ENCODE data around the gene FHIT. TPM values are rescaled to one million over a fixed set of nuclear protein-coding genes. Genes with fewer than 3 reads are reported as not detected.

The FHIT gene
- total RNA-seq, 1 donor from 2014 or later = 22.6 TPM

DNA sequence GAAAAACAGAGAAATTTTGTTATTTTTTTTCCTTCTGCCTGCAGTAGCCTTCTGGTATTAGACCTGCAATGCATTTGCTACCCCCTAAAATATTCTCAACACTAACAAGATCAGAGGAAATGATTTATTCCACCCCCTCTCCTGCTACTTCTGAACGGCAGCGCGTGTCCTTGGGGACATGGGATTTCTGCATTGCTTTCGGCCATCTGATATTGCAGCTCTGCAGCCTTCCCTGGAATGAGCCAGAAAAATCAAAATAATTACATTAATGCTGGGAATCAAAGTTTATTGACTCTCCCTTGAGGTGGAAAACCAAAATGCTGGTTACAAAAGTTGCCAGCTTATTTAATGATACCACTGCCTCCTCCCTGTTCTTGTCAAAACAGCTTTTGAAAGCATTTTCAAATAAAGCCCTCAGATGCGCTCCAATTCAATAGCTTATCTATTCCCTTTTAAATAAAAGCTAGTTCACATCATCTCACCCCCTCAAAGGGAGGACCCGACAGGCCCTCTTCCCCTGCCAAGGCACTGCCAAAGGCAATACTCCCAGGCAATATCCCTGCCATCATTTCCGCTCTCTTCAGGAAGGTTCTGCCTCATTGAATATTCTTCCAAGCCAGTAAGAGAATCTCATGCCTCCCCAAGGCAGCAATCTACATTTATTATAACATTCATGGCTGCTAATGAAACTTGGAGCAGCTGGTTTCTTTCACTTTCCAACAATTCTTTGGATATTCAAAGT lies 96.6 kb downstream of the FHIT start:
- no peak for DNase-seq (ENCODE audit: low spot score)
- intact Hi-C loops (cut with micrococcal nuclease) = no loop called here
- no peak overlapping the region for H3K4me3 Mint-ChIP-seq
- no peak overlapping the region for H3K27ac Mint-ChIP-seq
- H3K9me3 Mint-ChIP-seq = no peaks in the 10 kb centered on the region
- no peaks in the 10 kb centered on the region for H3K36me3 Mint-ChIP-seq (ENCODE audit: low read depth)
- H3K4me1 Mint-ChIP-seq (ENCODE audit: low read depth) = no peaks in the 10 kb centered on the region
- H3K27me3 Mint-ChIP-seq (ENCODE audit: insufficient read depth) = no peaks in the 10 kb centered on the region

DNA sequence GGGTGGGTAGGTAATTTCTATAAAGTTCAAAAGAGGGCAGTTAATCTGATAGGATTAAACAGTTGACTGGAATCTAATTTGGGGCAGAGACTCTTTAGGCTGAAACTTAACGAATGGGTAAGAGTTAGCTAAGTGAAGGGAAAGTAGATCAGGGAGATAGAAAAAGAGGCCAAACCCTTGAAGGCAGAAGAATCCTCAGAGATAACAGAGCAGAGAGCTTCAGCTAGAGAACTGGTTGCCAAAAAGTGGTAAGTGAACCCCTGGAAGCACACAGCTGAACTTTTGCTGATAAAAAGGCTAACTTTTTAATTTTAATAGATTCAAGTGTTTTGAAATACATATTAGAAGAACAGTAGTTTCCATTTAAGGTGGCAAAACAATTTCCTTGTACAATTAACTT lies 99.2 kb downstream of the FHIT start:
- no peaks in the 10 kb centered on the region for H3K27me3 Mint-ChIP-seq (ENCODE audit: insufficient read depth)
- DNase-seq (ENCODE audit: low spot score) = no peak
- no peak overlapping the region for H3K4me3 Mint-ChIP-seq
- intact Hi-C loops (cut with micrococcal nuclease) = no loop called here
- H3K27ac Mint-ChIP-seq = no peak overlapping the region
- H3K36me3 Mint-ChIP-seq (ENCODE audit: low read depth) = no peaks in the 10 kb centered on the region
- H3K4me1 Mint-ChIP-seq (ENCODE audit: low read depth) = no peaks in the 10 kb centered on the region
- no peaks in the 10 kb centered on the region for H3K9me3 Mint-ChIP-seq

DNA sequence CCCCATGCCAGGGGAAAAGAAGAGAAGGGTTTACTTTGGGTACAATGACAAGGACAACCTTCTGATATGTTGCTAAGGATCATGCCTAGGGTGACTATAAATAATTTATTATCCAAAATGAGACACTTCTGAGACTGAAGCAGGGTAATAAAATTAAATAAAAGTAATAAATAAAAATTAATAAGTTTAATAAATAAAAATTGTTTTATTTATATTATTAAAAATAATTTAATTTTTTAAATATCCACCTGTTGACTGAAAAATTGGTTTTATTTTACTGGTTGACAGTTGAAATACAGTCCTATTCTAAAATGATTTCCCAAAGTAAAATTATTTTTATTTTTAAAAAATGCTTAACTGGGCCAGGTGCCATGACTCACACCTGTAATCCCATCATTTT lies 102.0 kb downstream of the FHIT start:
- H3K36me3 Mint-ChIP-seq (ENCODE audit: low read depth) = no peaks in the 10 kb centered on the region
- intact Hi-C loops (cut with micrococcal nuclease) = no loop called here
- no peak for DNase-seq (ENCODE audit: low spot score)
- H3K27me3 Mint-ChIP-seq (ENCODE audit: insufficient read depth) = no peaks in the 10 kb centered on the region
- no peak overlapping the region for H3K27ac Mint-ChIP-seq
- no peak overlapping the region for H3K4me3 Mint-ChIP-seq
- H3K9me3 Mint-ChIP-seq = no peaks in the 10 kb centered on the region
- H3K4me1 Mint-ChIP-seq (ENCODE audit: low read depth) = no peaks in the 10 kb centered on the region

DNA sequence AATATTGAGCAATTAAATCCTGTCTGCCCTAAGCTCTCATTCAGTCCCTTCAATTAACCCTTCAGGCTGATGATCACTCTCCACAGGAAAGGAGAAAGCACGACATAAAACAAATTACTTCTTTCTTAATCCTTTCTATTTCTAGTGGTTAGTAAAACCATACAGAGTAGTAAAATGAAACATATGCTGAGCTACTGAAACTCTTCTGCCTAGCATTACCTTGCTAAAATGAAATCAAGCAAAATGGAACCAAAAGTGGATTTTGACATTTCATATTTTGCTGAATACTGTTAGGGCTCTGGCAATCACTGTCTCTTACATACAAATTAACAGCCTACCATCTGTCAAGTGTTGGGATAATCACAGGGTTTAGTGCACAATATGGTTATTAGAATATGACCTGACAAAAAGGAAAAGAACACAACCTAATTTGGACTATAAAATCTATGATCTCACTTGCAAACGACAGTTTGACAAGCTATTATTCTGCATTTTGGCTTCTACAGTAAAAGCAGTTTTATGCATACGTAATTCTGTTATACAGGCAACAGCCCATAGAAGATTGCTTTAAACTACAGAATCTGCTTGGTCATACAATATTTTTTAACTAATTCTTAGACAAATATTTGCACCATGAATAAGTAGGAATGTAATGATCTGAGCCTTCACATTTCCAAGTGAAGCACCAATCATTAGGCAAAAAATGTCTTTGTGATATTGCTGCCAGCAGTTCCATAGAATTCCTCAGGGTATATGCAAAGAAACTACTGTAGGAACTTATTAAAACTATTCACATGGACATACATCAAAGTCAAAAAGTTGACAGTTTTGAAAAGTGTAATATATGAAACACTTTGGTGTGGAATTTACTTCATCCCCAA lies 105.0 kb downstream of the FHIT start:
- H3K4me1 Mint-ChIP-seq (ENCODE audit: low read depth) = no peaks in the 10 kb centered on the region

DNA sequence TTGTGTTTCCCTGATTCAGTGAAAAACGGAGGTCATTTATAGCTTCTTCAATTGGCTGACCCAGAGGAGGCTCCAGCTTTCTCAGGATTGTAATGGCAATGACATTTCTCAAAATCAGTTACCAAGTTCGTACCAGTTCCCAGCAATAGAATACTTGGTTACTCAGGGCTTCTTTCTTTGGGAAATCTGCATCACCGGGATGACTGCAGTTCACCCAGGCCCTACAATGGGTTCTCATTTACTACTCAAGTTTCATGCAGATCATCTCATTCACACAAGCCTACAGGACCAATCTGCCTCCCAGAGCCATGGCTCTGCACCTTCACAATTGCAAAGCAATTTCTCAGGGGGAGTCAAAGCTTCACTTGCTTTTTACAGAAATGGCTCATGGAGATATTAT lies 109.6 kb downstream of the FHIT start:
- Mint-ChIP-seq H3K36me3 (ENCODE audit: low read depth) (no peaks in the 10 kb centered on the region), H3K9me3 (no peaks in the 10 kb centered on the region), H3K27ac (no peak overlapping the region), H3K4me3 (no peak overlapping the region), H3K27me3 (ENCODE audit: insufficient read depth) (no peaks in the 10 kb centered on the region), H3K4me1 (ENCODE audit: low read depth) (no peaks in the 10 kb centered on the region)
- intact Hi-C loops (cut with micrococcal nuclease) = no loop called here
- DNase-seq (ENCODE audit: low spot score) = no peak

More for the DNA sequence above, 105.0 kb downstream of the FHIT start:
- Mint-ChIP-seq H3K36me3 (ENCODE audit: low read depth) (no peaks in the 10 kb centered on the region), H3K27me3 (ENCODE audit: insufficient read depth) (no peaks in the 10 kb centered on the region), H3K4me3 (no peak overlapping the region), H3K9me3 (no peaks in the 10 kb centered on the region), H3K27ac (no peak overlapping the region)
- intact Hi-C loops (cut with micrococcal nuclease) = no loop called here
- no peak for DNase-seq (ENCODE audit: low spot score)

DNA sequence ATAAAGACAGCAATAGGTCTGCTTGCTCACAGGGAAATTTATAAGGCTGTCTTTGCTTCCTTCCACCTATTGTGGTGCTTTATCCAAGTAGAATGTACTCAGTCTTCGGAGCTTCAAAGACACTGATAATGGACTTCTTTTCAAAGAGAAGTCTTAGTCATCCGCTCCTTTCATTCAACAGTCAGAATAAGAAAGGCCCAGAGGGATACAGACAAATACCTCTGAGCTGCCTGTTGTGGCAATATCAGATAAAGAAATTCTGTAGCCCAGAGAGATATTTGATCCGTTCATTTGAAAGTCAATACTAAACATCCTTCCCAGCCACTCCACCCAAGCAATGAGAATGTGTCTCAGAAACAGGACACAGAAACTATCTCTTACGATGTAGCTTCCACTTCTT lies 110.0 kb downstream of the FHIT start:
- H3K27ac Mint-ChIP-seq = no peak overlapping the region
- H3K9me3 Mint-ChIP-seq = no peaks in the 10 kb centered on the region
- no peaks in the 10 kb centered on the region for H3K27me3 Mint-ChIP-seq (ENCODE audit: insufficient read depth)
- H3K4me1 Mint-ChIP-seq (ENCODE audit: low read depth) = no peaks in the 10 kb centered on the region
- H3K36me3 Mint-ChIP-seq (ENCODE audit: low read depth) = no peaks in the 10 kb centered on the region
- no peak overlapping the region for H3K4me3 Mint-ChIP-seq
- intact Hi-C loops (cut with micrococcal nuclease) = no loop called here
- DNase-seq (ENCODE audit: low spot score) = no peak

DNA sequence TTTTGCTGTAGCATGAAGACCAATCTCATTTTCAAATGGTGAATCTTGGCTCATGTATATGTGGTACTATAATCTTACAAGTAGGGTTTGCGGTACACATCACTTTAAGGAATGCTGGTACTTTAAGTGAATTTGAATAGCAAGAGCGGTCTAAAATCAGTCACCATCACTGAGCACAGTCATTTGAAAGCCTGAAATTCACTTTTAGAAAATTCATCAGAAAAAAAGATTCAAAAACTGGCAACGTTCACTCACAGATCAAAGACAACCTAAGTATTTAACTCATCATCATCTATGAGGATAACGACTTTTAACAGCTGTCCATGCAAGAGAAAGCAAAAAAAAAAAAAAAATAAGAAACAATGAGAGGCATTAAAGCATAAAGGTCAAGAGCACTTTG lies 111.6 kb downstream of the FHIT start:
- Mint-ChIP-seq H3K27me3 (ENCODE audit: insufficient read depth) (no peaks in the 10 kb centered on the region), H3K9me3 (no peaks in the 10 kb centered on the region), H3K4me3 (no peak overlapping the region), H3K27ac (no peak overlapping the region), H3K4me1 (ENCODE audit: low read depth) (no peaks in the 10 kb centered on the region), H3K36me3 (ENCODE audit: low read depth) (no peaks in the 10 kb centered on the region)
- no peak for DNase-seq (ENCODE audit: low spot score)
- intact Hi-C loops (cut with micrococcal nuclease) = no loop called here

DNA sequence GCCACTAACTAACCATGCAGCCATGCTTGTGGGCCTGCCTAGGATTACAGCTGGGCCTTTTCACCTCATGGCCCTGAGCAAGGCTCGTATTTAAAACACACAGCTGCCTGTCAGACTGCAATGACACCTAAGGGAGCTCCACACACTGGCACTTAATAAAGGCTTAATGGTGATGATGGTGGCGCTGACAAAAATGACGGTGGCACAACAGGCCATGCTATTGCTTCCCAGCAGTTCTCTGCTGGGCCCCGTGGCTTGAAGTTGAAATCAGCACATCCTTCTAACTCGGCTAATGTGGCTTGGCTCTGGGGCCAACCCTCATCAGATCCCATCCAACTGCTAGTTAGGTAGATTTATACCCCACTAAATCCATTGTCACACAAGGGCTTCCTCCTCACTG lies 112.9 kb downstream of the FHIT start:
- Mint-ChIP-seq H3K36me3 (ENCODE audit: low read depth) (no peaks in the 10 kb centered on the region), H3K27ac (no peak overlapping the region), H3K9me3 (no peaks in the 10 kb centered on the region), H3K4me3 (no peak overlapping the region), H3K27me3 (ENCODE audit: insufficient read depth) (no peaks in the 10 kb centered on the region), H3K4me1 (ENCODE audit: low read depth) (no peaks in the 10 kb centered on the region)
- intact Hi-C loops (cut with micrococcal nuclease) = no loop called here
- DNase-seq (ENCODE audit: low spot score) = no peak

DNA sequence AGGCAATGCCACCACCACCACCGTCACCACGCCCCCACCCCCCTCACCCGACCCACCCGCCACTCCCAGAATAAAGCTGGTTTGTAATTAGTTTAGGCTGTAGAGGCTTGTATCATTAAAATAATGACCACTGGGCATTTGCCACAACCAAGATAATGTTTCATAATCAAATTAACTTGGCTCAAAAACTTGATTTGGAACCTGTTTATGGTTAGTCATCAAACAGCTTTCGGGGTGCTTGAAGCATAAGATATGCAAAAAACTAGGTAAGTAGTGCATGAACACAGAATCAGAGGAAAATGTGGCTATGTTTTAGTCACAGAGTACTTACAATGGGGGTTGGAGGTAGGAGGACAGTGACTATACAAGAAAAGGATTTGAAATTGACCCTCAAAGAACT lies 115.1 kb downstream of the FHIT start:
- intact Hi-C loops (cut with micrococcal nuclease) = no loop called here
- Mint-ChIP-seq H3K9me3 (peaks cover 3% of the 10 kb centered on the region), H3K27ac (no peak overlapping the region), H3K27me3 (ENCODE audit: insufficient read depth) (no peaks in the 10 kb centered on the region), H3K4me1 (ENCODE audit: low read depth) (no peaks in the 10 kb centered on the region), H3K4me3 (no peak overlapping the region), H3K36me3 (ENCODE audit: low read depth) (no peaks in the 10 kb centered on the region)
- DNase-seq (ENCODE audit: low spot score) = no peak

DNA sequence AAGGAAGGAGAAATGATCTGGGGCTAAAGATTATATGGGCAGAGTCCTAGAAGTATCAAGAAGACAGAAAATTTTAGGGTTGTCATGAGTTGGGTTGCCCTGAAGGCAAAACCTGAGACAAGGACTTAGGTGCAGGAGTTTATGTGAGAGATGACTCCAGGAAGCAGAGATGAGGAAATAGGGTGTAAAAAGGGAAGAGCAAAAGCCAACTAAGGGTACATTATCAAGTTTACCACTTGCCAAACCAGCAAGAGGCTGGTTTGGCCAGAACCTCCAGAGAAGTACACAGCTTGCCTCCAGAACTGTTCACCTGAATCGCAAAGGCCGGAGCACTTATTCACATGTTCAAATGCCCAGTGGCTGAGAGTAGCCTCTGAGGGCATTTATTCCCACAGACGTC lies 116.7 kb downstream of the FHIT start:
- peaks cover 5% of the 10 kb centered on the region for H3K9me3 Mint-ChIP-seq
- no peaks in the 10 kb centered on the region for H3K27me3 Mint-ChIP-seq (ENCODE audit: insufficient read depth)
- H3K4me3 Mint-ChIP-seq = no peak overlapping the region
- H3K36me3 Mint-ChIP-seq (ENCODE audit: low read depth) = no peaks in the 10 kb centered on the region
- H3K4me1 Mint-ChIP-seq (ENCODE audit: low read depth) = no peaks in the 10 kb centered on the region
- no peak for DNase-seq (ENCODE audit: low spot score)
- H3K27ac Mint-ChIP-seq = no peak overlapping the region
- intact Hi-C loops (cut with micrococcal nuclease) = no loop called here

DNA sequence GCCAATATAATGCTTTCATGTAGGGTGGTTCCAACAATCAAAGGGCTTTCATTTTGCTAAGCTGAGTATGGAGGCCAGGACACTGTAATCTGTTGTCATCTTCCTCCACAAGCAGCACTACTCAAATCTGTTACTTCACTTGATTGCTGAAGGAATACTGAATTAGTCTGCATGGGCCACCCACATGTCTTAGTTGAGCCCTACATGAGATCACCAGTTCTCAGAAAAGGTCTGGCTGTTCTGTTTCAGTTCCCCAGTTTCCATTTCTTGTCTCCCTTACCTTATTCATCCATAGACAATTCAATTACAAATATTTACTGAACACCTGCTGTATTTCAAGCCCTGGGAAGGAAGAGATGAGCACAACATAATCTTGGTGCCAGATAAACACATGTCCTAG lies 119.2 kb downstream of the FHIT start:
- H3K36me3 Mint-ChIP-seq (ENCODE audit: low read depth) = no peaks in the 10 kb centered on the region
- no peak overlapping the region for H3K27ac Mint-ChIP-seq
- no peak for DNase-seq (ENCODE audit: low spot score)
- H3K4me1 Mint-ChIP-seq (ENCODE audit: low read depth) = no peaks in the 10 kb centered on the region
- no peak overlapping the region for H3K4me3 Mint-ChIP-seq
- intact Hi-C loops (cut with micrococcal nuclease) = no loop called here
- no peaks in the 10 kb centered on the region for H3K27me3 Mint-ChIP-seq (ENCODE audit: insufficient read depth)
- H3K9me3 Mint-ChIP-seq = peaks cover 5% of the 10 kb centered on the region

DNA sequence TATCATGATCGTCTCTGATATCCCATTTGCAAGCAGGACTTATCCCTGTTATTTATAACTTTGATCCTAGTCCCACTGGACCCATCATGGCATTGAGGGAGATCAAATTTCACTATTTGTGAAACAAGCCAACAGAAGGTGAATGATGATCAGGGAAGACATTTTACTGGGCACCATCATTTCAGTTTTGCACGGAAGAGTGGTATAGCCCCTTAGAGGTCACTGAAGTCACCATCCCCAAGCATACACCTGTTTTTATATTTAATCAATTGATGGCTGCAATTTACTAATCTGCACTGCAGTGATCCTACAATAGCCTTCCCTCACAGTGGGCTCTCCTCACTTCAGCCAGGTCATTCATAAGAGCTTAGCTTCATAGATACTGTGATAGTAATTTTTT lies 132.4 kb downstream of the FHIT start:
- H3K4me1 Mint-ChIP-seq (ENCODE audit: low read depth) = no peaks in the 10 kb centered on the region
- intact Hi-C loops (cut with micrococcal nuclease) = no loop called here
- peaks cover 3% of the 10 kb centered on the region for H3K36me3 Mint-ChIP-seq (ENCODE audit: low read depth)
- no peaks in the 10 kb centered on the region for H3K27me3 Mint-ChIP-seq (ENCODE audit: insufficient read depth)
- H3K9me3 Mint-ChIP-seq = peaks cover 8% of the 10 kb centered on the region
- H3K4me3 Mint-ChIP-seq = no peak overlapping the region
- H3K27ac Mint-ChIP-seq = no peak overlapping the region
- no peak for DNase-seq (ENCODE audit: low spot score)

DNA sequence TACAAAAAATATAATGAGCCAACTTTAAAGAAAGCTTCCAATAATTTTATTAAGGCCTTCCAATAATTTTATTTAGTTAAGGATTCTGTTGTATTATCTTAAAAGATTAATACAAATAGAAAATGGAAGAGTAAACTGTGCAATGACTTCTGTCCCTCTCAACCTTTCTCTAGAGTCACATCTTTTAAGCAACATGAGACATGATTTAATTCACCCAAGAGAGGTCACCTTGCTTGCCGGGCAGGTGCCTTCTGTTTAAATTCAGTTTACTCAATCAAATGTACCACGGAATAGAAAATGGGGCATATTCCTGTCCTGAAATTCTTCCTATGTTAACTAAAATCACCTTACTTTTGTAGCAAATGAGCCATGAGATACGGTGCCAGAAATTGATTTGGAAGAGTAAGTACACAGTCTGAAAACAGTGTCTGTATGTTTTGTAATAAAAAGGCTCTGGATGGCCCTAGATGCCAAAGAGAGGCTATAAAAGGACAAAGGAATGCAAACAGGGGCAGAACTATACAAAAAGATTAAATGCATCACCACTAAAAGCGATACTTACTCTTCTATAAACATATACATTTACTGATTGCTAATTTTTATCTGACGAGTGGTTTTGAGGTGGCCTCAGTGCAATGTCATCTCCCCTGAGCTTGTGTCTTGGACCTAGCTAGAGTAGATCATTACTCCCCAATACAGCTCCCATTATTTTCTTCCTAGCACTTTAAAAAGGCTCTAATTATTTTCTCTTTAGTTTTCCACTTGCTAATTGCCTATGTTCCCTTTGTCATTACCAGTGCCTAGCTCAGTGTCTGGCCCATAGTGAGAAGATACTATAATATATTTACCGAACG lies 134.0 kb downstream of the FHIT start:
- Mint-ChIP-seq H3K9me3 (peaks cover 6% of the 10 kb centered on the region), H3K36me3 (ENCODE audit: low read depth) (peaks cover 3% of the 10 kb centered on the region), H3K27ac (no peak overlapping the region), H3K4me1 (ENCODE audit: low read depth) (no peaks in the 10 kb centered on the region), H3K27me3 (ENCODE audit: insufficient read depth) (no peaks in the 10 kb centered on the region), H3K4me3 (no peak overlapping the region)
- DNase-seq (ENCODE audit: low spot score) = no peak
- intact Hi-C loops (cut with micrococcal nuclease) = no loop called here
